ENCODE data around the gene CTXND1.

The CTXND1 gene

DNA sequence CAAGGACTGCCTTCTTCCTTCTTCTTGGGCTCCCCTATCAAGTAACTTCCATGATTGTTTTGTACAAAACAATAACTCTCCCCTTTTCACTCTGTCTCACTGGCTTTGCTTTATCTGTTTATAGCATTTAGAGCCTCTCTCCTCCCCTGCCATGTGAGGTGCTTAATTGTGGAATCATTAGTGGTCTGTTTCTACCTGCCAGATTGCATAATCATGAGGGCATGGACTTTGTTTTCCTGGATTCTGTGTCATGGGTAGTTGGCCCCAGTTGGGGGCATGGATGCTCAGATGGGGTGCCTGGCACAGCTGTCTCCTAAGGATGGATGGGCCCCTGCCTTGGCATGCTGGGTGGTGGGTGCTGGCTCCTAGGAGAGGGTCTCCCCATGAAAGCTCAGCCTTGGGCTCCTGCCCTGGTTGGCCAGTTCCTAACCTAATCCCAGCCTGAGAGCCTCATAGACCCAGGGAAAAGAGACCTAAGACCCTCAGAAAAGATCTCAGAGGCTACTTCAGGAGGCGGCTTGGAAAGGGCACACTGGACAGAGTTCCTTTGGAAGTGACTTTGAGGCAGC, 8.0 kb upstream of the CTXND1 start:
- DNase-seq (ENCODE audit: low read depth, low spot score) = no peak

DNA sequence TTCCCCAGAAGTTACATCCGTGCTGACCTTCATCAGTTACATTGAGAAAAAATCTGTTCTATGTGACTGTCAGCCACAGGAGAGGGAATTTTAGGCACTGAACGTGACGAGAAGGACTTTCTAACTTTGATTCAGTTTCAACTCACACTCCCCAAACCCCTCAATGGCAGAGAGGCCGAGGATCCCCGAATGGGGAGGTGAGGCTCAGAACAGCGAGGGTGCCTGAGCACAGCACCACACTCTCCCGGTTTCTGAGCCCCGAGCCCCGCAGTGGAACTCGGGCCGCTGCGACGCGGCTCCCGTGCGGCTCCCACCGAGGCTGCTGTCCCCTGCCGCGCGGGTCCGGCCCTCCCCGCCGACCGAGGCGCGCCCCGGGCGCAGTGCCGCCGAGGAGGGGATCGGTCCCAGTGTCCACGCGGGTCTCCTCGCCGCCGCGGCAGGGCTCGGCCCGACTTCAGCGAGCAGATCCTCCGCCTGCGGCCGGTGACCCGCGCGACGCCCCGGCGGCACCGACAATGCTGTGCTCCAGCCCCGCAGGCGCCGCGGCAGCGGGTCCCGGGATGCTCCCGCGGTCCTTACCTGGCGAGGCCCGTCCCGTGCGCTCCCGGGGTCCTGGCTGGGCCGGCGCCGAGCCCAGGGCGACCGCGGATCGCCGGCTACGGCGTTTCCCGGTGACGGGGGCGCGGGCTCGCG, 439 bp downstream of the CTXND1 start:
- DNase-seq (ENCODE audit: low read depth, low spot score) = no peak

DNA sequence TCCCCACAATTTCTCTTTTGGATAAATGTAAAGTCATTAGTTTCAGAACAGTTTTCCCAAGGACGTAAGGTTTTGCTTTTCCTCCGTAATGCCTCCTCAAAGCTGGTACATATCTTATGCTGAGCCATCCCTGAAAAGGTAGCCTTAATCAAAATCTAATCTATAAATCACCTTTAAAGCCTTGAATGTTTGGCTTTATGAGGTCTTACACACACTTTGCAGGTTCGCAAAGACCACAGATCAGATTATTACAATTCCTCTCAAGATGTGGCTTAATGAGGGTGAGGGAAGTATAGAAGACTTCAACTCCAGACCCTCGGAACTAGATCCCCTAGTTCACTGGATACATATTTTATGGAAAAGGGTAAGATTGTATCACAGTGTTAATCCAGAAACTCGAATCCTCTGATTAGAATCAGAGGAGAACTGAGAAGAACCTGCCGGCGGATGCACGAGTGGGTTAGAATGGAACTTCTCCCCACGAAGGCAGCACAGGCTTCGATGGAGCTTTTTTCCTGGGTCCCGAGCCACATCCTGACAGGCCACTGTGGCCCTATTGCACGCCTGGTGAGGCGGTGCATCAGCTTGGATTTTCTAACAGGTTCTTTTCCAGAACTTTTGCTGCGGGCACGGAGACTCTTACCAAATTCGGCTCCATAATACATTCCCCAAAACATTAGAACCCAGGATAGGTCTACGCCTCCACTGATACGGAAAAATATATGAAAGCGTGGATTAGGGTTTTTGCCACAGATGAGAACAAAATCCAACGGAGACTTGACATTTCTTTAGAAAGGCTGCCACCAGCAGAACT, 1.2 kb downstream of the CTXND1 start:
- no peak for DNase-seq (ENCODE audit: low read depth, low spot score)

DNA sequence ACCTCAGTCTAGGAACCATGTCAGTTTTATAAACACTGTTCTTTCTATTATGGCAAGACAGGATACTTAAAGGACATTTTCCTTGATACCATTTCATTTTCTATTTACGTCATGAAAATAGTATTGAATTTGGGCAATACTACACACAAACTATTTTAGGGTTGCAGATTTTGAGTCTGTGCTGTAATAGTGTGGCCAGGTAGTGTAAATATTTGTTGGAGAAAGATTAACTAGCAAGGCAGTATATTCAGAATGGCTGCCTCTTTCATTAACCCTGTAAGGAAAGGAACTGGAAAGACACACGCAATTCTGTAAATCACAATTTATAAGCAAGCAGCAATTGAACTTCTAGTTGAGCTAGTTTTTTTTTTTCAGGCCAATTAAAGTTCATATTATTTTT, 2.0 kb downstream of the CTXND1 start:
- no peak for DNase-seq (ENCODE audit: low read depth, low spot score)

- DNase-seq (ENCODE audit: low read depth, low spot score) = no peak
These were observed 4.7 kb downstream of the CTXND1 start for GRCh38 chr15:80247320-80247719.

- no peak for DNase-seq (ENCODE audit: low read depth, low spot score)
These were observed 5.6 kb downstream of the CTXND1 start for GRCh38 chr15:80246425-80246894.

GRCh38 chr15:80242802-80243201, 9.2 kb downstream of the CTXND1 start:
- DNase-seq (ENCODE audit: low read depth, low spot score) = no peak

GRCh38 chr15:80242132-80242769, 9.8 kb downstream of the CTXND1 start:
- no peak for DNase-seq (ENCODE audit: low read depth, low spot score)

- no peak for DNase-seq (ENCODE audit: low read depth, low spot score)
These were observed 10.5 kb downstream of the CTXND1 start for GRCh38 chr15:80241508-80241907.

DNA sequence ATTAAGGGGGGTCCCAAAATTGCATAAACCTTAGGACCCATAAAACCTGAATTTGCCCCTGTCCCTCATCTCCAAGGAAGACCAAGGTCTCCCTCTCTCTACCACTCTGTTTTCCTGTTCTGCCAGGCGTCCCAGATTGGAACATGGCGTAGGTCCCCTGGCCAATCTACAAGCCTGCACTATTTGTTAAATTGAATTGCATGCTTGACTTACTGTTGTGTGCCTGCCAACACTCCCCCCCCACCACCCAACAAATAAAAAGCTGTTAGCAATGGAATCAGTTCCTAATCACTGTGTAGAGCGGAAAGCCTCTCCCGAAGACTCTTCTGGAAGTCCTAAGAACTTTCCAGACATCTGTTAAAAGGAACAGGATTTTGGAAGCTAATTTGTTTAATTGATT, 11.7 kb downstream of the CTXND1 start:
- DNase-seq (ENCODE audit: low read depth, low spot score) = no peak

DNA sequence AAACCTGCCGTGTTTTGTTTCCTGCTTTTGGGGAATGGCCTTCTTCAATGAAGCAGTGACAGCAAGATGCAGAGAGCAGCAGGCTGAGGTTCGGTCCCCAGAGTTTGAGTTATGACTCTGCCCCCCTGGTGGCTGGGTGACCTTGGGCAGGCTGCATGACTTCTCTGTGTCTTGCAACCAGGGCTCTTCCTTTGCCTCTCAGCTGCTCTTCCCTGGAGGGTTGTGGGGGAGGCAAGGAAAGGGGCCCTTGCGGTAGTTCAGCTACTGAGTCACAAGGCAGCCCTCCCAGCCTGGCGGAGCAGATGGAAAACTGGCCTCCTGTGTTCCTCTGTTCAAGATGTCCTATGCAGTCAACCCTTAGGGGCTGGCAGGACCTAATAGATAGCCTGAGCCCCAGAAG, 17.1 kb downstream of the CTXND1 start:
- DNase-seq (ENCODE audit: low read depth, low spot score) = no peak

DNA sequence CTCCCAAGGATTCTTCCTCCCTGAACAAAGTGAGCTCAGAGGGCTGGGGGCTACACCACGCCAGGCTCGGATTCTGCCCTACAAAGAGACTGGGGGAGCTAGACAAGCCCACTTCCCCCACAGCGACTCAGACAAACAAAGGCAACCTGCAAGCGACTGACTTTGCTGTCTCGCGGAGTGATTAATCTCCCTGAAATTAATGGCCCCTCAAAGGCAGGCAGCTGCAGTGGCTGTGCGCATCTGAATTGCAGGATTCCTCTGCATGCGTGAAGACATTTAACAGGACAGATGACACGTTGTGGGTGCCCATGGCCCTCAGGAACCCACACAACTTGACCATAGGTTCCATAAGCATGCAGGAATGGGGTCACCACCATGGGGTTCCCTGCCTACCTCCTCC, 18.4 kb downstream of the CTXND1 start:
- DNase-seq (ENCODE audit: low read depth, low spot score) = no peak

GRCh38 chr15:80231371-80231770, 20.6 kb downstream of the CTXND1 start:
- DNase-seq (ENCODE audit: low read depth, low spot score) = no peak

DNA sequence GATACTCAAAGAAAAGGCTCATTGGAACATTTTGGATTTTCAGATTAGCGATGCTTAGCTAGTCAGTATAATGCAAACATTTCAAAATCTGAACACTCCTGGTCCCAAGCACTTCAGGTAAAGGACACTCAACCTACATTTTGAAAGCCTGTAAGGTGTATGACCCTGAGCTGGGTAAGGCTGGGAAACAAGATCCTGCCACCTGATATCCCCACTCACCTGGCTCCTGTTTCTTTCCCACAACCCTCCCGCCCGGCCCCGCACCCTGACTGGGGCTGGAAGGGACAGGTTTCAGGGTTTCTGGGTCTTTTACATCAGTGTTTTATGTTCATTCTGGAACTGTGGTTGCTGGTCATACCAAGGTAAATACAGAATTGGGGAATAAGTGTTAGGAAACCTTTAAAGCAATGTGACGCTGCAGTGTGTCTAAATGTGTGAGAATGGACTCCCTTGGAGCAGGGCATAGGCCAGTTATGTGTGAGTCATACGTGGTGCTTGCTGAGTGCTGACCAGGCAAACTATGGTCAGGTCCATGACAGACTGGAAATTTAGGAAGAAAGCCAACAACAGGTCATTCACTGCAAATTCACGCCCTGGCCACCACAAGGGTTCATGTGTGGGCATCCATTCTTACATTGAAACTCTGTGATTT, 22.9 kb downstream of the CTXND1 start:
- DNase-seq (ENCODE audit: low read depth, low spot score) = no peak

DNA sequence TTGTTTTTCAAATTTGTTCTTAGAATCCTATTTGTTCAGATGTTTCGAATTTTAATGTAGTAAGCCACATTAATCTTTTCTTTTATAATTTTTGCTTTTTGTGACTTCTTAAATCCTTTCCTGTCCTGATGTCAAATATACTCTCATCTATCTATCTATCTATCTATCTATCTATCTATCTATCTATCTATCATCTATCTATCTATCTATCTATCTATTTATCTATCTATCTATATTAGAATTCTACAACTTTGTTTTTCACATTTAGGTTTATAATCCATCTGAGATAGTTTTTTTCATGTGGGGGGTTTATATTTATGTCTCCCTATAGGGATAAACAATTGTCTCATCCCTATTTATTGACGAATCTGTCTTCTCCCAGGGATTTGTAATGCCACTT, 32.1 kb downstream of the CTXND1 start:
- DNase-seq (ENCODE audit: low read depth, low spot score) = no peak

- DNase-seq (ENCODE audit: low read depth, low spot score) = no peak
These were observed 34.6 kb downstream of the CTXND1 start for GRCh38 chr15:80217327-80217900.

DNA sequence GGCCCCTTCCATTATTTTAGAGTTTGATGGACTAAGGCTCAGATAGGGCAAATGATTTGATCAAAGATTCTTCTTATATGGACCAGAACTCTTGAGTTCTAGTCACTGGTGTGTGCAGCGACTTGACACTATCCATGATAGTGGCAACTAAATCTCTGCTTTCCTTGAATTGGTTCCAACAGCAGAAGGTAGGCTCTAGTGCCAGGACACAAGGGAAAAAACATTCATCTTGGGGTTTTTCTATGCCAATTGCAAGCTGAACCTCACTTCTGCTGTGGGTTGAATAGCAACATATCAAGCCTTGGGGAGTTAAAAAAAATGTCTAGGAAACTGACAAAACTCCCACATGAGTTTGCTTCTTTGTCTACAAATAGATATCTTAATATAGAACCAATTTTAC, 35.1 kb downstream of the CTXND1 start:
- no peak for DNase-seq (ENCODE audit: low read depth, low spot score)

- no peak for DNase-seq (ENCODE audit: low read depth, low spot score)
These were observed 35.9 kb downstream of the CTXND1 start for GRCh38 chr15:80216141-80216540.

GRCh38 chr15:80214910-80215309, 37.1 kb downstream of the CTXND1 start:
- DNase-seq (ENCODE audit: low read depth, low spot score) = no peak

GRCh38 chr15:80211976-80212375, 40.0 kb downstream of the CTXND1 start:
- no peak for DNase-seq (ENCODE audit: low read depth, low spot score)

Data from activated naive CD8-positive, alpha-beta T cell treated with anti-CD3 and anti-CD28 coated beads, Interleukin-2, amount 50 U/mL, for 16 hours (primary cell).